GM12878 (cell line): ENCODE data around the gene MAPK13.

ENCODE experiments used
- BCLAF1 ChIP-seq: fragments of 450-650 bp; IDR thresholded peaks from 2 replicates; pipeline ENCODE4 v1.6.1; 2017; ENCODE audit warnings: antibody characterized with exemption, mild to moderate bottlenecking, moderate library complexity
- BHLHE40 ChIP-seq, 2 experiments: fragments of 450-650 bp in 1 of 2; IDR thresholded peaks; 2 replicates each; pipeline ENCODE4 v1.6.1; 2011 to 2017; ENCODE audit warnings: low read depth in 2 of 2, borderline replicate concordance in 1 of 2, improper control_type of control experiment in 1 of 2, low read length in 1 of 2, mild to moderate bottlenecking in 1 of 2
- BMI1 ChIP-seq: fragments of 450-650 bp; IDR thresholded peaks from 2 replicates; pipeline ENCODE4 v1.6.1; 2016; ENCODE audit warnings: mild to moderate bottlenecking, moderate library complexity, borderline replicate concordance
- CTCF ChIP-seq, 3 experiments: IDR thresholded peaks in 2 of 3; conservative IDR thresholded peaks in 1 of 3; 2 replicates each; pipeline ENCODE4 v1.5.1; 2011; ENCODE audit warnings: low read depth in 3 of 3, low read length in 3 of 3, mild to moderate bottlenecking in 3 of 3, control low read depth in 2 of 3, moderate library complexity in 2 of 3, inconsistent platforms in 1 of 3, mixed read lengths in 1 of 3; ENCODE audit not compliant: control insufficient read depth in 2 of 3, insufficient read depth in 1 of 3; ENCODE audit errors: extremely low read depth in 1 of 3
- EED ChIP-seq: sonication (generic); IDR thresholded peaks from 2 replicates; pipeline ENCODE4 v1.6.1; 2016; ENCODE audit warnings: antibody characterized with exemption, low read depth
- FOXM1 ChIP-seq: IDR thresholded peaks from 2 replicates; pipeline ENCODE4 v1.6.1; 2012; ENCODE audit warnings: low read depth, mild to moderate bottlenecking, inconsistent platforms, low read length, moderate library complexity
- HCFC1 ChIP-seq: fragments of 150-350 bp; IDR thresholded peaks from 2 replicates; pipeline ENCODE4 v1.6.1; 2014; ENCODE audit warnings: low read length
- KAT2A ChIP-seq: conservative IDR thresholded peaks from 2 replicates; pipeline ENCODE4 v1.6.1; 2011; ENCODE audit warnings: low read depth, low read length; ENCODE audit not compliant: control insufficient read depth
- PKNOX1 ChIP-seq: fragments of 450-650 bp; IDR thresholded peaks from 2 replicates; pipeline ENCODE4 v1.6.1; 2016; ENCODE audit warnings: mild to moderate bottlenecking
- POLR2A ChIP-seq: IDR thresholded peaks from 2 replicates; pipeline ENCODE4 v1.6.1; 2011; ENCODE audit warnings: low read depth, mild to moderate bottlenecking, low read length
- POLR2AphosphoS5 ChIP-seq: IDR thresholded peaks from 2 replicates; pipeline ENCODE4 v1.6.1; 2011; ENCODE audit warnings: mild to moderate bottlenecking, low read length, inconsistent platforms
- RUNX3 ChIP-seq: IDR thresholded peaks from 2 replicates; pipeline ENCODE4 v1.6.1; 2012; ENCODE audit warnings: low read length, inconsistent platforms
- TCF7 ChIP-seq: IDR thresholded peaks from 2 replicates; pipeline ENCODE4 v1.6.1; 2014; ENCODE audit warnings: antibody characterized with exemption, borderline replicate concordance
- USF1 ChIP-seq: IDR thresholded peaks from 2 replicates; pipeline ENCODE4 v1.6.1; 2011; ENCODE audit warnings: borderline replicate concordance, low read depth, mild to moderate bottlenecking, moderate library complexity, mixed read lengths, low read length; ENCODE audit not compliant: insufficient read depth; ENCODE audit errors: extremely low read length

GRCh38 chr6:36099869-36100483, 30.3 kb upstream of the MAPK13 start:
- no peak for TF ChIP-seq KAT2A
- no peak for TF ChIP-seq CTCF (IDR thresholded peaks at IDR 0.05 in 2 of 3, conservative IDR thresholded peaks at IDR 0.05 in 1 of 3; ENCODE audit: control insufficient read depth in 2 of 3, extremely low read depth in 1 of 3, insufficient read depth in 1 of 3, low read depth in 3 of 3, low read length in 3 of 3)
- no peak for TF ChIP-seq BCLAF1
- no peak for TF ChIP-seq EED
- no peak for TF ChIP-seq FOXM1
- no peak for TF ChIP-seq POLR2A
- no peak for TF ChIP-seq BMI1
- no peak for TF ChIP-seq TCF7
- TF ChIP-seq RUNX3: no peak
- TF ChIP-seq PKNOX1: no peak
- no peak for TF ChIP-seq BHLHE40 (IDR thresholded peaks at IDR 0.05; ENCODE audit: borderline replicate concordance in 1 of 2, low read depth in 2 of 2, low read length in 1 of 2)
- no peak for TF ChIP-seq POLR2AphosphoS5
- TF ChIP-seq USF1: no peak
- no peak for TF ChIP-seq HCFC1
